DLD1 (cell line): ENCODE data around the gene C10orf105.

Experiments
- in situ Hi-C: cut with HindIII; loops from 2 replicates; pipeline ENCODE4 v1.10.0; 2017; ENCODE audit warnings: low sequenced_read_pairs

Gene C10orf105

GRCh38 chr10:71719464-71720201 lies at the start of gene C10orf105:
C10orf105 (minus strand) TSS chr10:71719778; CDS start chr10:71716337, 3,441 bp downstream.
- in situ Hi-C loops, result loop anchor here (25.0 kb wide), 1 partner anchor 332 kb away; the partner anchor contains the start of gene CDH23

- in situ Hi-C loops, result no loop called here
Observed at GRCh38 chr10:71767420-71768035, 48.0 kb upstream of the C10orf105 start.

- in situ Hi-C loops, result no loop called here
Observed at GRCh38 chr10:71766717-71767419, 47.3 kb upstream of the C10orf105 start.

GRCh38 chr10:71765906-71766716 lies 46.5 kb upstream of the C10orf105 start:
- in situ Hi-C loops, result no loop called here

- in situ Hi-C loops, result no loop called here
Observed at GRCh38 chr10:71765176-71765904, 45.8 kb upstream of the C10orf105 start.

- in situ Hi-C loops, result no loop called here
Observed at GRCh38 chr10:71763352-71764127, 44.0 kb upstream of the C10orf105 start.

- in situ Hi-C loops, result no loop called here
Observed at GRCh38 chr10:71762324-71762723, 42.7 kb upstream of the C10orf105 start.

- in situ Hi-C loops, result no loop called here
Observed at GRCh38 chr10:71761541-71762113, 42.0 kb upstream of the C10orf105 start.

- in situ Hi-C loops, result no loop called here
Observed at GRCh38 chr10:71761105-71761511, 41.5 kb upstream of the C10orf105 start.

GRCh38 chr10:71757399-71757922 lies 37.9 kb upstream of the C10orf105 start:
- in situ Hi-C loops, result no loop called here

GRCh38 chr10:71756311-71757191 lies 37.0 kb upstream of the C10orf105 start:
- in situ Hi-C loops, result no loop called here

- in situ Hi-C loops, result no loop called here
Observed at GRCh38 chr10:71755179-71755879, 35.8 kb upstream of the C10orf105 start.

- in situ Hi-C loops, result no loop called here
Observed at GRCh38 chr10:71754562-71754961, 35.0 kb upstream of the C10orf105 start.

- in situ Hi-C loops, result no loop called here
Observed at GRCh38 chr10:71753960-71754505, 34.5 kb upstream of the C10orf105 start.

GRCh38 chr10:71753091-71753959 lies 33.7 kb upstream of the C10orf105 start:
- in situ Hi-C loops, result no loop called here
